Muscle of back (tissue), 13 donors: ENCODE measurements around the gene ZNF320. TPM values are rescaled to one million over a fixed set of nuclear protein-coding genes. Genes with fewer than 3 reads are reported as not detected.
A peak's percentile ranks its signal among the peaks of the same experiment; 100 is the strongest.
"Not testable (repeated sequence)": the region's sequence is repeated elsewhere in the genome, so short reads cannot be mapped to it uniquely, and the experiment has no call there.

Source experiments
- DNase-seq, 3 donors: peaks; one replicate each; pipeline versions ENCODE4 v3.0.0 to v3.0.0-alpha.2; 2013
- long read RNA-seq, 9 donors: transcript quantifications; one replicate each; lab custom pipeline, GENCODE V29; 2026
- polyA plus RNA-seq, 10 donors: library from polyadenylated mRNA; unstranded; fragments of 120-200 nt; gene quantifications; one replicate each; pipeline ENCODE4 v1.2.1, GENCODE V29; 2013; ENCODE audit not compliant: insufficient read length in 10 of 10

ZNF320 gene
- polyA plus RNA-seq, result 10 to 100 TPM in 9 of 10 donors, 1 to 10 TPM in 1; 9.9 to 30.9 (median 14.8) TPM
- long read RNA-seq, donor 1, result 0 reads
- long read RNA-seq, donor 2, partial matches to known transcripts, result 0 of 1 reads
- long read RNA-seq, donor 2, other reads (novel, unspliced or antisense), result 0 of 1 reads
- long read RNA-seq, donor 3, result 0 reads
- long read RNA-seq, donor 4, result 0 reads
- long read RNA-seq, donor 5, result 0 reads
- long read RNA-seq, donor 6, result 0 reads
- long read RNA-seq, donor 7, result 0 reads
- long read RNA-seq, donor 8, result 0 reads
- long read RNA-seq, donor 9, result 0 reads

GRCh38 chr19:52897138-52897935 lies at the start of gene ZNF320:
TSS of gene ZNF320 (minus strand) at chr19:52897635. CDS start at chr19:52890255, 7,380 bp downstream.
- DNase-seq, result peak; percentile 94 to 97 (median 96)

DNA sequence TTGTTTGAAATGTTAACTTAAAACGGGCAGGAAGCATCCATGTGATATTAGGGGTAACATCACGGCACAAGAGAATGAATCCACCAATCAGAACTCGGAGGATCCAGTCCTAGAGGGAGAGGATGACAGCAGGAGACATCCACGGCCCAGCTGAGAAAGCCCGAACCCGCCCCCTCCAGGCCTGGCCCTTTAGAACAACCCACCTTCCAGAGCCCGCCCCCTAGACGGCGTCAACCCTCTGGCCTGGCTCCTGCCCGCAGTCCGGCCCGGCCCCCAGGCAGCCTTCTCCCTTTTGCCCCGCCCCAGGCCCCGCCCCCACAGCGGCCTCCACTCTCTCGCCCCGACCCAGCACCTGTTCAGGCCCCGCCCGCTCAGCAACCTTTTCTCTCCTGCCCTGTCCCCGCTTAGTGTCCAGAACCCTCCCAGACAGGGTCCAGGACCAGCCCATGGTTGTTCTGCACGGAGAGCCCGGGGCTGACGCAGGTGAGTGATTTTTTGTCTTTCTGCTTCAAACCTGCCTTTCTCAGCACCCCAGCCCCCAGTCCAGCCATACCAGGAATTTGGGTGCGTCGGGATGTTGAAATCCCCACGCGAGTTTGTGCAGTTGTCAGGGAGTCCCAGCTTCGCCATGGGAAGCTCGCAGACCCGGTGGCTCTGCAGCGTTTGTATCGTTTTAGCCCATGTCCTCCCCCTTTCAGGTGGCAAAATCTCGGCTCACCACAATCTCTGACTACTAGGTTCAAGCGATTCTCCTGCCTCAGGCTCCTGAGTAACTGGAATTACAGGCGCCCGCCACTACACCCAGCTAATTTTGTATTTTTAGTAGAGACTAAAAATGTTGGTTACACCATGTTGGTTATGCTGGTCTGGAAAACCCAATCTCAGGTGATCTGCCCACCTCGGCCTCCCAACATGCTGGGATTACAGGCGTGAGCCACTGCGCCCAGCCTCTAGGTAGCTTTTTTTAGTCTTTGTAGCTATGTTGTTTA lies 49.2 kb upstream of the ZNF320 start:
- peak; percentile 19 to 55 (median 34) for DNase-seq

DNA sequence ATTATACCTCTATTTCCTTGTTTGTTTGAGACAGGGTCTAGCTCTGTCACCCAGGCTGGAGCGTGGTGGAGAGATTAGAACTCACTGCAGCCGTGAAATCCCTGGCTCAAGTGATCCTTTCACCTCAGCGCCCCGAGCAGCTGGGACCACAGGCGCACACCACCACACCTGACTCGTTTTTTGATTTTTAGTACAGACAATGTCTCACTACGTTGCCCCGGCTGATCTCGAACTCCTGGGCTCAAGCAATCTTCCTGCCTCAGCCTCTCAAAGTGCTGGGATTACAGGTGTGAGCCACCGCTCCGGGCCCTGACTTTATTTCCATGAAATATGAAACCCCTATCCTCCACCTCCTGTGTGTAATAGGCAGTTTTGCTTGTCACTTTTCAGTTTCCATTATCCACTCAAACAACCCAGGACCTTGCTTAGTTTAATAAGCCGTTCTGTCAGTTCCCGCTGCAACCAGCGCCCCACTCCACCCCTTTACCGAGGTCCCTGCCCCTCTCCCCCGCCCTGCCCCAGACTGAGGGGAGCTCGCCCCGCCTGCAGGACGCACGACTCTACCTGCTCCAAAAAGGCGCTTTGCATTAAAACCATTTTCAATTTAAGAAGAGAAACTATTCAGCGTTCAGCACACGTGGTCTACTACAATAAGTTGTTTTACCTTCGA lies 48.4 kb upstream of the ZNF320 start:
- no peak for DNase-seq

GRCh38 chr19:52944703-52945493 lies 47.5 kb upstream of the ZNF320 start:
- DNase-seq, result not testable (repeated sequence)

DNA sequence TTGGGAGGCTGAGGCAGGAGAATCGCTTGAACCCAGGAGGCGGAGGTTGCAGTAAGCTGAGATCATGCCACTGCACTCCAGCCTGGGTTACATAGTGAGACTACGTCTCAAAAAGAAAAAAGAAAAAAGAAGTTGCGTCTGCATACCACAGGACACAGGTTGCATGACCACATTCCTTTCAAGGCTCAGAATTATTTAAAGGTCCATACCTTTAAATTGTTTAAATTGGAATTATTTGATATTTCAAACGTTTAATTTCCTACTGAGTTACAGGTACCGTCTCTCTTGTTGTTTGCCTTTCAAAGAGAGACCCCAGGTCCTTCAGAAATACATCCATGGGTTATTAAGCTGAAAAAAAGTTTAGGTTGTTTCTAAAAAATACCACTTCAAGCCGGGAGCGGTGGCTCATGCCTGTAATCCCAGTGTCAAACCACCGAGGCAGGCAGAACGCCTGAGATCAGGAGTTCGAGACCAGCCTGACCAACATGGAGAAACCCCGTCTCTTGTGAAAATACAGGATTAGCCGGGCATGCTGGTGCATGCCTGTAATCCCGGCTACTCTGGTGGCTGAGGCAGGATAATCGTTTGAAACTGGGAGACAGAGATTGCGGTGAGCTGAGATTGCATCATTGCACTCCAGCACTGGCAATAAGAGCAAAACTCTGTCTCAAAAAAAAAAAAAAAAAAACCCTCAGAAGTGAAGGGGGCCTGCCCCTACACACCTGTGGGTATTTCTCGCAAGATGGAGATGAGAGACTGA lies 46.6 kb upstream of the ZNF320 start:
- DNase-seq, result no peak

DNA sequence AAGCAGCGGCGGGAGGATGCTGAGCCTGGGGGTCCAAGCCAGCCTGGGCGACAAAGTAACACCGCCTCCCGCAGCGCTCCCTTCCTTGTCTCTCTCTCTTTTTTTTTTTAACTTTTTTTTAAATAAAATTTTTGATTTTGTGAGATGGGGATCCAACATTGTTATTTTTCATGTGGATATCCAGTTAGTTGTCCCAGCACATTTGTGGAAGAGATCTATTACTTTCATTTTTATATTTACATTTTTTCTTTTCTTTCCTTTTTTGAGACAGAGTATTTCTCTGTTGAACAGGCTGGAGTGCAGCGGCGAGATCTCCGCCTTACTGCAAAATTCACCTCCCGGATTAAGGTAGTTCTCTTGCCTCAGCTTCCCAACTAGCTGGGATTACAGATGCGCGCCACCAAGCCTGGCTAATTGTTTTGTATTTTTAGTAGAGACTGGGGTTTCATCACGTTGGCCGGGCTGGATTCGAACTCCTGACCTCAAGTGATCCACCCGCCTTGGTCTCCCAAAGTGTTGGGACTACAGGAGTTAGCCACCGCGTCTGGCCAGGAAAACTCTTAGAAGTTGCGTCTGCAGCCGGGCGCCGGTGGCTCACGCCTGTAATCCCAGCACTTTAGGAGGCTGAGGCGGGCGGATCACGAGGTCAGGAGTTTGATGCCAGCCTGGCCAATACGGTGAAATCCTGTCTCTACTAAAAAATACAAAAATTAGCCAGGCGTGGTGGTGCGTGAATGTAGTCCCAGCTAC lies 45.9 kb upstream of the ZNF320 start:
- DNase-seq, result no peak

DNA sequence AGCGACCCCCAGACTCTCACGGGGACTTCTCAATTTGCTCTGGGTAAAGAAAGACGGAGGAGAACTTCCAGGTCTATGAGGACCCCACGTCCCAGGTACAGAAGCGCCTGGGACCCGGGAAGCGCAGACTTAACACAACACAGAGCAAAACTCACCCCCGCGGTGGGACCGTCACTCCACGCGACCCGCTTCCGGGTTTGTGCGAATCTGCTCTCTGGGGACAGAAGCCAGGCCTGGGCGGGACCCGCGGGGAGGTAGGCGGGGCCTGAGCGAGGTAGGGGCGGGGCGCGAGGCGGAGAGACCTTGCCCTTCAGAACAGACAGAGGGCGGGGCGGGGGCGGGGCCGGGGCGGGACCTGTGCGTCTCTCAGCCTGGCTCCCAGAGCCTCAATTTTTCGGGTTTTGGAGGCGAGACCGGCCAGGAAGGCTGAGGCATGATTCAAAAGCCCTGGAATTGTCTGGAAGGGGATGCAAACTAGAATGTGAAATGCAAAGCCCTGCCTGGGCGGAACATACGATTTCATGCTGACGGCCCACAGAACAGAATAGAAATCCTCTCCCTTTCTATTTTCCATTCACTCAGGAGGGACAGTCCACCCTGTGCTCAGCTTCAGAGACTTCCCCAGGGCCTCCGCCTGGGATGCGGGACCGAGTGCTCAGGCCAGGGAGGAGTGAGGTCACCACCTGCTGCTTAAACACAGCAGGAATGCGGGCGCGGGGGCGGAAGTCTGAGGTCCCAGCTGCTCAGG lies 45.1 kb upstream of the ZNF320 start:
- peak; percentile 79 to 91 (median 84) for DNase-seq

- peak; percentile 21 to 81 (median 57) for DNase-seq
These were observed 44.5 kb upstream of the ZNF320 start for GRCh38 chr19:52941941-52942385.

GRCh38 chr19:52941523-52941922 lies 44.1 kb upstream of the ZNF320 start:
- peak in 1 of 3 donors; percentile 11 for DNase-seq

- DNase-seq, result not testable (repeated sequence)
These were observed 43.5 kb upstream of the ZNF320 start for GRCh38 chr19:52940905-52941304.

DNA sequence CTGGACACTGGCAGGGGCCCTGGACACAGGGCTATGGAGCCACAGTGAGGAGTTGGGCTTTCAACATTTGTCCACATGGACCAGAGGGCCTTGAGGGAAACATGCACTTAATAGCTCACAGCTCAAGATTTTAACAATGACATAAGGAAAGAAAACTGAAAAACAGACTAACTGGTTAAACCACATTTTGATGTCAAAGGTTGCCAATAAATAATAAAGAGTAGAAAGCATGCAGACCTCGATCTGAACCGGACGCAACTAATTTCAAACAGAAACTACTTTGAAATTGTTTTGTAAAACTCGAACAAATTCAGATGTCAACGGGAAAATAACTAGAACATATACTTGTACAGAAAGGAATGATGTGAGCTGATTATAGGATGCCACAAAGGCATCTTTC lies 41.3 kb upstream of the ZNF320 start:
- DNase-seq, result no peak

DNA sequence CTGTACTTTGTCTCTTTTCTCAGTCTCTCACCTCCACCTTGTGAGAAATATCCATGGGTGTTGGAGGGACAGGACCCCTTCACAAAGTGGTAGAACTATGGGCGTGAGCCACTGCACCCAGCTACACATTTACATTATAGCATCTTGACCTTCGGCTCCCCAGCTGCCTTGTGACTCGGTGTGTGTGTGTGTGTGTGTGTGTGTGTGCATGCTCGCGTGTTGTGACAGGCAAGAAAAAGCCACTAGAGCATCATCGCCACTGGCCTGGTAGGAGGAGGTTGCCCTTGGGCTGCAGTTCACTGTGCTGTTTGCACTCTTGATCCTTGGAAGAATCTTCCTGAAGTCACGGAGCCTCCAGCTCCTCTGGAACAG lies 39.5 kb upstream of the ZNF320 start:
- DNase-seq, result no peak

GRCh38 chr19:52936151-52936953 lies 38.9 kb upstream of the ZNF320 start:
- DNase-seq, result no peak

DNA sequence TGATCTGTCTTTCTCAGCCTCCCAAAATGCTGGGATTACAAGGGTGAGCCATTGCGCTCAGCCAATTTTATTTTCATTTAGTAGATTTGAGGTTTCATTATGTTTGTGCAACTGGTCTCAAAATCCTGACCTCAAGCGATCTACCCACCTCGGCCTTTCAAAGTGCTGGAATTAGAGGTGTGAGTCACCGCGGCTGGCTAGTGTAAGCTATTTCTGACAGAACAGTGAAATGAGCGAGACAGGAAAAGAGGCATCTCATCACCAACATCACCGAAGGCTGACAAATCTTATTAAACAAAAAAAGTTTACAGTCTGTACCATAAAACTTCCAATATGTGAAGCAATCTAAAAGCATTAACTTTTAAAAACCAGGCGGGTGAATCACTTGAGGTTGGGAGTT lies 38.0 kb upstream of the ZNF320 start:
- DNase-seq, result no peak

- DNase-seq, result not testable (repeated sequence)
These were observed 27.2 kb upstream of the ZNF320 start for GRCh38 chr19:52924641-52925040.

DNA sequence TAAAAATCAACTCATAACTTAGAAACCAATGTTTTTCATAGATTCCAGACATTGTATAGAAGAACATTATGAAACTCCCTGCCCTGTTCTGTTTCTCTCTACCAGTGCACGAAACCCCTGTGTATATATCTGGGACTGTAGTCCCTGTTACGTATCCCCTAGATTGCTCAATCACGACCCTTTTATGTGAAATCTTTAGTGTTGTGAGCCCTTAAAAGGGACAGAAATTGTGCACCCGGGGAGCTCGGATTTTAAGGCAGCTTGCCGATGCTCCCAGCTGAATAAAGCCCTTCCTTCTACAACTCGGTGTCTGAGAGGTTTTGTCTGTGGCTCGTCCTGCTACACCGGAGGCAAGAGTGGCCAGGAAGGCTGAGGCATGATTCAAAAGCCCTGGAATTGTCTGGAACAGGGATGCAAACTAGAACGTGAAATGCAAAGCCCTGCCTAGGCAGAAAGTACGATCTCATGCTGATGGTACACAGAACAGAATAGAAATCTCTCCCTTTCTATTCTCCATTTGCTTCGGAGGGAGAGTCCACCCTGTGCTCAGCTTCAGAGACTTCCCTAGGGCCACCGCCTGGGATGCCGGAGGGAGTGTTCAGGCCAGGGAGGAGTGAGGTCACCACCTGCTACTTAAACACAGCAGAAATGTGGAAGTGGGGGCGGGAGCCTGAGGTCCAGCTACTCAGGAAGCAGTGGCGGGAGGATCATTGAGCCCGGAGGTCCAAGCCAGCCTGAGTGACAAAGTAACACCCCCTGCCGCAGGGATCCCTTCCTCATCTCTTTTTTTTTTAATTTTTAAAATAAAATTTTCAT lies 26.6 kb upstream of the ZNF320 start:
- peak; percentile 6 to 52 (median 14) for DNase-seq
